MM.1S (cell line): ENCODE measurements around the gene ANXA4.

ENCODE experiments used
- EZH2 ChIP-seq: fragments of 300-600 bp; sonication (generic); optimal IDR thresholded peaks from 2 replicates; pipeline ENCODE3; 2017; ENCODE audit warnings: low read depth, mild to moderate bottlenecking, antibody characterized with exemption, low read length, mixed read lengths
- TF ChIP-seq, protein P1 (sequence below): fragments of 300-600 bp; sonication (generic); IDR thresholded peaks from 2 replicates; pipeline ENCODE4 v1.5.1; 2016; ENCODE audit warnings: antibody characterized with exemption, low read length, mixed read lengths

DNA sequence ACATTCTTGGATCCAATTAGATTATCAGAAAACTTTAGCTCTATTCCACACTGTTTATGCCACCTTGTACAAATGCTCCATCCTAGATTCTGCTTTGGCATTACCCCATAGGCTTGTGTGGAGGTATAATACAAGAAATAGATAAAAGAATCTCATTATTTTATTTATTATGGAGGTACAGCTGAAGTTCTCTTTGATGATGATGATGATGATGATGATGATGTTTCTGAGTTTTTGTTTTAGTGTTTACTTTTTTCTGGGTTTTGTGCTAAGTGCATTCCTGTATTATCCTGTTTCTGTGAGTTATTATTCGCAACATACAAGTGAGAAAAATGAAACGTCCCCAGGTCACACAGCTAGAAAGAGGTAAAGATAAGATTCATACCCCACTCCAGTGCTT, 43.4 kb downstream of the ANXA4 start:
- TF ChIP-seq, protein P1, sequence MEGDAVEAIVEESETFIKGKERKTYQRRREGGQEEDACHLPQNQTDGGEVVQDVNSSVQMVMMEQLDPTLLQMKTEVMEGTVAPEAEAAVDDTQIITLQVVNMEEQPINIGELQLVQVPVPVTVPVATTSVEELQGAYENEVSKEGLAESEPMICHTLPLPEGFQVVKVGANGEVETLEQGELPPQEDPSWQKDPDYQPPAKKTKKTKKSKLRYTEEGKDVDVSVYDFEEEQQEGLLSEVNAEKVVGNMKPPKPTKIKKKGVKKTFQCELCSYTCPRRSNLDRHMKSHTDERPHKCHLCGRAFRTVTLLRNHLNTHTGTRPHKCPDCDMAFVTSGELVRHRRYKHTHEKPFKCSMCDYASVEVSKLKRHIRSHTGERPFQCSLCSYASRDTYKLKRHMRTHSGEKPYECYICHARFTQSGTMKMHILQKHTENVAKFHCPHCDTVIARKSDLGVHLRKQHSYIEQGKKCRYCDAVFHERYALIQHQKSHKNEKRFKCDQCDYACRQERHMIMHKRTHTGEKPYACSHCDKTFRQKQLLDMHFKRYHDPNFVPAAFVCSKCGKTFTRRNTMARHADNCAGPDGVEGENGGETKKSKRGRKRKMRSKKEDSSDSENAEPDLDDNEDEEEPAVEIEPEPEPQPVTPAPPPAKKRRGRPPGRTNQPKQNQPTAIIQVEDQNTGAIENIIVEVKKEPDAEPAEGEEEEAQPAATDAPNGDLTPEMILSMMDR: no peak
- no peak for TF ChIP-seq EZH2
